Keratinocyte (primary cell): ENCODE results near the gene ZNF391. TPM values are rescaled to one million over a fixed set of nuclear protein-coding genes. Genes with fewer than 3 reads are reported as not detected.

Experiments used
- DNase-seq: peaks from one replicate; pipeline ENCODE4 v3.0.0-alpha.2; 2011; ENCODE audit warnings: low read depth, missing footprints, low spot score
- FAIRE-seq: peaks from 2 replicates; lab custom pipeline; 2011; peaks lifted over from hg19 to GRCh38; lab: Jason Lieb, UNC
- H2AFZ ChIP-seq: 2 replicates; pipeline ENCODE4 v1.6.0; 2012; ENCODE audit warnings: low read length, control low read depth, inconsistent platforms; ENCODE audit not compliant: control insufficient read depth
- H3K27ac ChIP-seq: 2 replicates; pipeline ENCODE4 v1.5.1; 2011; ENCODE audit warnings: low read length; ENCODE audit not compliant: control insufficient read depth, insufficient read depth
- H3K27me3 ChIP-seq: 3 replicates; pipeline ENCODE4 v1.6.0; 2011; ENCODE audit warnings: low read length; ENCODE audit not compliant: control insufficient read depth, insufficient read depth; ENCODE audit errors: extremely low read depth
- H3K36me3 ChIP-seq, 2 experiments: 2 replicates in 1 of 2; 3 replicates in 1 of 2; pipeline ENCODE4 v1.5.1; 2011; ENCODE audit warnings: low read length in 2 of 2, mild to moderate bottlenecking in 1 of 2; ENCODE audit not compliant: control insufficient read depth in 2 of 2, insufficient read depth in 2 of 2; ENCODE audit errors: extremely low read depth in 1 of 2
- H3K4me1 ChIP-seq: 3 replicates; pipeline ENCODE4 v1.5.1; 2011; ENCODE audit warnings: low read length; ENCODE audit not compliant: control insufficient read depth, insufficient read depth; ENCODE audit errors: extremely low read depth
- H3K4me2 ChIP-seq: 3 replicates; pipeline ENCODE4 v1.6.0; 2011; ENCODE audit warnings: low read depth, low read length; ENCODE audit not compliant: control insufficient read depth, insufficient read depth; ENCODE audit errors: extremely low read depth
- H3K4me3 ChIP-seq, 3 experiments: fragments of 200-600 bp in 1 of 3; sonication (generic) in 1 of 3; 2 replicates in 2 of 3; 3 replicates in 1 of 3; pipeline ENCODE4 v1.5.1; 2011 to 2016; ENCODE audit warnings: low read length in 3 of 3, mild to moderate bottlenecking in 3 of 3, control low read depth in 2 of 3, inconsistent platforms in 1 of 3, low read depth in 1 of 3, mixed read lengths in 1 of 3, mixed run types in 1 of 3, moderate library complexity in 1 of 3; ENCODE audit not compliant: control insufficient read depth in 2 of 3, insufficient read depth in 2 of 3; ENCODE audit errors: extremely low read depth in 1 of 3
- H3K79me2 ChIP-seq: 2 replicates; pipeline ENCODE4 v1.6.0; 2012; ENCODE audit warnings: low read length; ENCODE audit not compliant: control insufficient read depth, insufficient read depth
- H3K9ac ChIP-seq: 3 replicates; pipeline ENCODE4 v1.6.0; 2011; ENCODE audit warnings: low read length; ENCODE audit not compliant: control insufficient read depth, insufficient read depth; ENCODE audit errors: extremely low read depth
- H3K9me1 ChIP-seq: 3 replicates; pipeline ENCODE4 v1.6.0; 2011; ENCODE audit warnings: low read length; ENCODE audit not compliant: control insufficient read depth, insufficient read depth; ENCODE audit errors: extremely low read depth
- H3K9me3 ChIP-seq: 2 replicates; pipeline ENCODE4 v1.5.1; 2012; ENCODE audit warnings: low read depth, low read length; ENCODE audit not compliant: control insufficient read depth
- H4K20me1 ChIP-seq: 3 replicates; pipeline ENCODE4 v1.6.0; 2011; ENCODE audit warnings: low read length; ENCODE audit not compliant: control insufficient read depth, insufficient read depth; ENCODE audit errors: extremely low read depth
- EZH2 ChIP-seq: IDR thresholded peaks from one replicate; pipeline ENCODE4 v1.6.1; 2012; ENCODE audit warnings: inconsistent platforms, mild to moderate bottlenecking, low read length, moderate library complexity
- dilution Hi-C: fragments of 300-500 bp; cut with MboI; formaldehyde crosslinking; loops from one replicate; pipeline ENCODE4 v1.7.0; 2020; ENCODE audit warnings: low sequenced_read_pairs; ENCODE audit not compliant: extremely low pct_ligation_motif_present
- polyA plus RNA-seq, 5 experiments: library from polyadenylated mRNA; depleted of rRNA in 3 of 5; stranded (reverse) in 3 of 5; stranded (forward) in 1 of 5; unstranded in 1 of 5; fragments of >200 nt; gene quantifications; 1 replicate in 1 of 5; 2 replicates in 3 of 5; 3 replicates in 1 of 5; pipeline versions ENCODE4 v1.2.1 to v1.2.3, GENCODE V29; 2011 to 2012; ENCODE audit warnings: missing spikeins in 2 of 5, low read depth in 1 of 5, low replicate concordance in 1 of 5
- TF ChIP-seq, protein P1 (sequence below), 3 experiments: IDR thresholded peaks in 1 of 3; conservative IDR thresholded peaks in 1 of 3; optimal IDR thresholded peaks in 1 of 3; 2 replicates in 2 of 3; 3 replicates in 1 of 3; pipeline versions ENCODE3 to v1.5.1; 2011; ENCODE audit warnings: low read length in 3 of 3, mild to moderate bottlenecking in 3 of 3, moderate library complexity in 2 of 3, control low read depth in 1 of 3, inconsistent platforms in 1 of 3; ENCODE audit not compliant: insufficient read depth in 2 of 3; ENCODE audit errors: extremely low read depth in 1 of 3

The ZNF391 gene
- polyA plus RNA-seq, 1 donor (not counting 4 experiments of a cell fraction or from before 2014, with no cell fraction given): 4.5 TPM

- Histone ChIP-seq H3K36me3 (peaks cover 0 to 1% of the 10 kb centered on the region in 2 experiments), H3K27me3 (no peaks in the 10 kb centered on the region), H3K9me1 (no peaks in the 10 kb centered on the region), H4K20me1 (no peaks in the 10 kb centered on the region), H3K9ac (no peak overlapping the region), H3K9me3 (peaks cover 2% of the 10 kb centered on the region), H3K27ac (no peak overlapping the region), H3K4me2 (no peak overlapping the region), H2AFZ (no peak overlapping the region), H3K79me2 (no peaks in the 10 kb centered on the region), H3K4me1 (peaks cover 7% of the 10 kb centered on the region), H3K4me3 (no peak overlapping the region)
- dilution Hi-C loops: no loop called here
- DNase-seq (no peak), FAIRE-seq (no peak)
- TF ChIP-seq EZH2: no peak
- TF ChIP-seq, protein P1, sequence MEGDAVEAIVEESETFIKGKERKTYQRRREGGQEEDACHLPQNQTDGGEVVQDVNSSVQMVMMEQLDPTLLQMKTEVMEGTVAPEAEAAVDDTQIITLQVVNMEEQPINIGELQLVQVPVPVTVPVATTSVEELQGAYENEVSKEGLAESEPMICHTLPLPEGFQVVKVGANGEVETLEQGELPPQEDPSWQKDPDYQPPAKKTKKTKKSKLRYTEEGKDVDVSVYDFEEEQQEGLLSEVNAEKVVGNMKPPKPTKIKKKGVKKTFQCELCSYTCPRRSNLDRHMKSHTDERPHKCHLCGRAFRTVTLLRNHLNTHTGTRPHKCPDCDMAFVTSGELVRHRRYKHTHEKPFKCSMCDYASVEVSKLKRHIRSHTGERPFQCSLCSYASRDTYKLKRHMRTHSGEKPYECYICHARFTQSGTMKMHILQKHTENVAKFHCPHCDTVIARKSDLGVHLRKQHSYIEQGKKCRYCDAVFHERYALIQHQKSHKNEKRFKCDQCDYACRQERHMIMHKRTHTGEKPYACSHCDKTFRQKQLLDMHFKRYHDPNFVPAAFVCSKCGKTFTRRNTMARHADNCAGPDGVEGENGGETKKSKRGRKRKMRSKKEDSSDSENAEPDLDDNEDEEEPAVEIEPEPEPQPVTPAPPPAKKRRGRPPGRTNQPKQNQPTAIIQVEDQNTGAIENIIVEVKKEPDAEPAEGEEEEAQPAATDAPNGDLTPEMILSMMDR (optimal IDR thresholded peaks at IDR 0.05 in 1 of 3, IDR thresholded peaks at IDR 0.05 in 1 of 3, conservative IDR thresholded peaks at IDR 0.05 in 1 of 3; ENCODE audit: extremely low read depth in 1 of 3, insufficient read depth in 2 of 3, low read length in 3 of 3): no peak
These were observed 4.1 kb downstream of the ZNF391 start for GRCh38 chr6:27392623-27393022.

GRCh38 chr6:27394073-27394472 lies 5.5 kb downstream of the ZNF391 start:
- DNase-seq: no peak
- Histone ChIP-seq H2AFZ (no peak overlapping the region), H3K4me3 (no peak overlapping the region), H3K79me2 (no peaks in the 10 kb centered on the region), H3K9me3 (peaks cover 2% of the 10 kb centered on the region), H3K9ac (no peak overlapping the region), H4K20me1 (no peaks in the 10 kb centered on the region), H3K36me3 (peaks cover 0 to 3% of the 10 kb centered on the region in 2 experiments), H3K4me2 (no peak overlapping the region), H3K27me3 (no peaks in the 10 kb centered on the region), H3K27ac (no peak overlapping the region), H3K4me1 (peaks cover 3% of the 10 kb centered on the region), H3K9me1 (no peaks in the 10 kb centered on the region)
- dilution Hi-C loops: no loop called here
- TF ChIP-seq, protein P1 (optimal IDR thresholded peaks at IDR 0.05 in 1 of 3, IDR thresholded peaks at IDR 0.05 in 1 of 3, conservative IDR thresholded peaks at IDR 0.05 in 1 of 3; ENCODE audit: extremely low read depth in 1 of 3, insufficient read depth in 2 of 3, low read length in 3 of 3): no peak
- TF ChIP-seq EZH2: no peak
- no peak for FAIRE-seq
